Large intestine (tissue), 12 donors: Measurements from ENCODE around the gene SETBP1. TPM values are rescaled to one million over a fixed set of nuclear protein-coding genes. Genes with fewer than 3 reads are reported as not detected.

Source experiments
- DNase-seq, 2 donors: peaks; one replicate each; pipeline versions ENCODE4 v3.0.0 to v3.0.0-alpha.2; 2013
- H3K27ac ChIP-seq: one replicate; pipeline ENCODE4 v1.5.1; 2013; ENCODE audit warnings: low read length
- H3K27me3 ChIP-seq: 2 replicates; pipeline ENCODE4 v1.6.1; 2013; ENCODE audit warnings: low read length; ENCODE audit not compliant: control insufficient read depth, insufficient read depth
- H3K36me3 ChIP-seq: 2 replicates; pipeline ENCODE4 v1.6.1; 2013; ENCODE audit warnings: low read length; ENCODE audit not compliant: control insufficient read depth, insufficient read depth
- H3K4me1 ChIP-seq: one replicate; pipeline ENCODE4 v1.6.1; 2013; ENCODE audit warnings: low read length; ENCODE audit not compliant: control insufficient read depth, insufficient read depth
- H3K4me3 ChIP-seq: one replicate; pipeline ENCODE4 v1.5.1; 2013; ENCODE audit warnings: low read length
- H3K9me3 ChIP-seq: one replicate; pipeline ENCODE4 v1.6.1; 2013; ENCODE audit warnings: mild to moderate bottlenecking, low read depth, low read length, moderate library complexity; ENCODE audit not compliant: control insufficient read depth
- WGBS: methylation state at CpG from one replicate; pipeline ENCODE4 v1.1.5; 2013; ENCODE audit warnings: low lambda C conversion rate; ENCODE audit not compliant: insufficient coverage; 5-methylcytosine and 5-hydroxymethylcytosine counted together
- long read RNA-seq, 11 donors: transcript quantifications; one replicate each; lab custom pipeline, GENCODE V29; 2026
- polyA plus RNA-seq: library from polyadenylated mRNA; unstranded; fragments of 120-200 nt; gene quantifications from one replicate; pipeline ENCODE4 v1.2.1, GENCODE V29; 2013

SETBP1 gene
- 6.7 TPM for polyA plus RNA-seq
- long read RNA-seq, donor 1, full-length matches to known transcripts = 1 of 1 reads
- long read RNA-seq, donor 1, partial matches to known transcripts = 0 of 1 reads
- long read RNA-seq, donor 1, other reads (novel, unspliced or antisense) = 0 of 1 reads
- long read RNA-seq, donor 2 = 0 reads
- long read RNA-seq, donor 3 = 0 reads
- long read RNA-seq, donor 4 = 0 reads
- long read RNA-seq, donor 5 = 0 reads
- long read RNA-seq, donor 6 = 0 reads
- long read RNA-seq, donor 7 = 0 reads
- long read RNA-seq, donor 8 = 0 reads
- long read RNA-seq, donor 9 = 0 reads
- long read RNA-seq, donor 10 = 0 reads
- long read RNA-seq, donor 11 = 0 reads

GRCh38 chr18:44680273-44681075 is at the start of gene SETBP1:
TSS of gene SETBP1 (plus strand) at chr18:44680888. CDS start at chr18:44701347, 20,459 bp downstream.
- H3K27ac ChIP-seq = peak within 1 kb of the TSS; percentile 58
- peak; percentile 45 to 69 for DNase-seq
- WGBS = no CpG with 5 or more reads among the region's 64 CpGs
- H3K4me3 ChIP-seq = peak within 1 kb of the TSS; percentile 63
- H3K36me3 ChIP-seq = no peaks in the 10 kb centered on the region
- peaks cover 2% of the 10 kb centered on the region for H3K4me1 ChIP-seq
- no peaks in the 10 kb centered on the region for H3K9me3 ChIP-seq
- H3K27me3 ChIP-seq = no peaks in the 10 kb centered on the region

GRCh38 chr18:44632469-44633145 is 48.1 kb upstream of the SETBP1 start:
- no peaks in the 10 kb centered on the region for H3K27me3 ChIP-seq
- WGBS = no CpG with 5 or more reads among the region's 3 CpGs
- no peaks in the 10 kb centered on the region for H3K36me3 ChIP-seq
- H3K4me1 ChIP-seq = no peaks in the 10 kb centered on the region
- H3K9me3 ChIP-seq = no peaks in the 10 kb centered on the region
- no peak overlapping the region for H3K27ac ChIP-seq
- no peak overlapping the region for H3K4me3 ChIP-seq
- no peak for DNase-seq

GRCh38 chr18:44635546-44635945 is 45.1 kb upstream of the SETBP1 start:
- Histone ChIP-seq H3K27me3 (no peaks in the 10 kb centered on the region), H3K4me3 (no peak overlapping the region), H3K36me3 (no peaks in the 10 kb centered on the region), H3K9me3 (no peaks in the 10 kb centered on the region), H3K27ac (no peak overlapping the region), H3K4me1 (no peaks in the 10 kb centered on the region)
- DNase-seq = no peak
- WGBS = 100% methylated on average over 1 of the region's 3 CpGs

- Histone ChIP-seq H3K4me1 (no peaks in the 10 kb centered on the region), H3K27me3 (no peaks in the 10 kb centered on the region), H3K27ac (no peak overlapping the region), H3K9me3 (no peaks in the 10 kb centered on the region), H3K4me3 (no peak overlapping the region), H3K36me3 (no peaks in the 10 kb centered on the region)
- no peak for DNase-seq
Measured at GRCh38 chr18:44636241-44636640, 44.4 kb upstream of the SETBP1 start.

GRCh38 chr18:44637210-44638033 is 43.3 kb upstream of the SETBP1 start:
- no peak for DNase-seq
- Histone ChIP-seq H3K9me3 (no peaks in the 10 kb centered on the region), H3K4me1 (no peaks in the 10 kb centered on the region), H3K27ac (no peak overlapping the region), H3K27me3 (no peaks in the 10 kb centered on the region), H3K4me3 (no peak overlapping the region), H3K36me3 (no peaks in the 10 kb centered on the region)
- WGBS = 0% methylated on average over 1 of the region's 5 CpGs

GRCh38 chr18:44638034-44638540 is 42.6 kb upstream of the SETBP1 start:
- Histone ChIP-seq H3K4me1 (no peaks in the 10 kb centered on the region), H3K4me3 (no peak overlapping the region), H3K27me3 (no peaks in the 10 kb centered on the region), H3K9me3 (no peaks in the 10 kb centered on the region), H3K36me3 (no peaks in the 10 kb centered on the region), H3K27ac (no peak overlapping the region)
- WGBS = no CpG with 5 or more reads among the region's 4 CpGs
- DNase-seq = no peak

- no peak overlapping the region for H3K4me3 ChIP-seq
- no peaks in the 10 kb centered on the region for H3K27me3 ChIP-seq
- no peaks in the 10 kb centered on the region for H3K4me1 ChIP-seq
- WGBS = 100% methylated on average over 1 of the region's 1 CpG
- H3K27ac ChIP-seq = no peak overlapping the region
- no peaks in the 10 kb centered on the region for H3K36me3 ChIP-seq
- H3K9me3 ChIP-seq = no peaks in the 10 kb centered on the region
- DNase-seq = no peak
Measured at GRCh38 chr18:44638811-44639210, 41.9 kb upstream of the SETBP1 start.

- H3K4me3 ChIP-seq = no peak overlapping the region
- H3K36me3 ChIP-seq = no peaks in the 10 kb centered on the region
- H3K9me3 ChIP-seq = no peaks in the 10 kb centered on the region
- no peaks in the 10 kb centered on the region for H3K4me1 ChIP-seq
- no peak for DNase-seq
- WGBS = no CpG with 5 or more reads among the region's 3 CpGs
- no peak overlapping the region for H3K27ac ChIP-seq
- no peaks in the 10 kb centered on the region for H3K27me3 ChIP-seq
Measured at GRCh38 chr18:44643004-44643403, 37.7 kb upstream of the SETBP1 start.

GRCh38 chr18:44651478-44651877 is 29.2 kb upstream of the SETBP1 start:
- no peak for DNase-seq
- no peak overlapping the region for H3K27ac ChIP-seq
- WGBS = 13% methylated on average over 3 of the region's 6 CpGs

More at GRCh38 chr18:44651478-44651877, 29.2 kb upstream of the SETBP1 start:
- Histone ChIP-seq H3K9me3 (no peaks in the 10 kb centered on the region), H3K27me3 (no peaks in the 10 kb centered on the region), H3K4me1 (no peaks in the 10 kb centered on the region), H3K4me3 (no peak overlapping the region), H3K36me3 (no peaks in the 10 kb centered on the region)
